Loucy (cell line): ENCODE measurements around the gene TRAPPC4.

Source experiments
- H2AFZ ChIP-seq: fragments of 200-600 bp; sonication (generic); 2 replicates; pipeline ENCODE4 v1.6.0; 2016; ENCODE audit warnings: antibody characterized with exemption, mild to moderate bottlenecking, low read length, moderate library complexity
- H3F3A ChIP-seq: fragments of 200-600 bp; 2 replicates; pipeline ENCODE4 v1.6.0; 2016; ENCODE audit warnings: antibody characterized with exemption, low read depth, mild to moderate bottlenecking
- H3K27me3 ChIP-seq: fragments of 200-600 bp; sonication (generic); 2 replicates; pipeline ENCODE4 v1.6.1; 2014; ENCODE audit warnings: low read length, mild to moderate bottlenecking; ENCODE audit not compliant: insufficient read depth, poor library complexity, severe bottlenecking
- H3K36me3 ChIP-seq: fragments of 200-600 bp; sonication (generic); 2 replicates; pipeline ENCODE4 v1.6.1; 2016; ENCODE audit warnings: low read length; ENCODE audit not compliant: insufficient read depth
- H3K4me1 ChIP-seq: fragments of 200-600 bp; sonication (generic); 2 replicates; pipeline ENCODE4 v1.5.1; 2014; ENCODE audit warnings: low read length, mild to moderate bottlenecking; ENCODE audit not compliant: insufficient read depth, poor library complexity, severe bottlenecking
- H3K4me2 ChIP-seq: fragments of 200-600 bp; sonication (generic); 2 replicates; pipeline ENCODE4 v1.6.0; 2014; ENCODE audit warnings: antibody characterized with exemption, low read length, low read depth, mild to moderate bottlenecking; ENCODE audit not compliant: poor library complexity, severe bottlenecking
- H3K4me3 ChIP-seq: fragments of 200-600 bp; sonication (generic); 2 replicates; pipeline ENCODE4 v1.5.1; 2014; ENCODE audit warnings: low read length, mild to moderate bottlenecking, mixed read lengths; ENCODE audit not compliant: poor library complexity, severe bottlenecking
- H3K79me2 ChIP-seq: fragments of 200-600 bp; sonication (generic); 2 replicates; pipeline ENCODE4 v1.6.1; 2014; ENCODE audit warnings: low read length; ENCODE audit not compliant: insufficient read depth
- H3K9ac ChIP-seq: fragments of 200-600 bp; sonication (generic); 2 replicates; pipeline ENCODE4 v1.6.0; 2014; ENCODE audit warnings: mild to moderate bottlenecking, low read depth, low read length, moderate library complexity; ENCODE audit not compliant: poor library complexity, severe bottlenecking
- H3K9me2 ChIP-seq: fragments of 200-600 bp; sonication (generic); replicated peaks from 2 replicates; pipeline ENCODE4 v1.6.1; 2016; ENCODE audit warnings: low read depth, low read length, mixed read lengths
- H3K9me3 ChIP-seq: fragments of 200-600 bp; sonication (generic); 2 replicates; pipeline ENCODE4 v1.6.1; 2014; ENCODE audit warnings: mild to moderate bottlenecking, antibody characterized with exemption, low read length, low read depth; ENCODE audit not compliant: insufficient read depth
- H4K20me1 ChIP-seq: fragments of 200-600 bp; sonication (generic); 2 replicates; pipeline ENCODE4 v1.6.0; 2014; ENCODE audit warnings: antibody characterized with exemption, low read length, mild to moderate bottlenecking; ENCODE audit not compliant: insufficient read depth, poor library complexity, severe bottlenecking
- EZH2phosphoT487 ChIP-seq: fragments of 200-600 bp; IDR thresholded peaks from 2 replicates; pipeline ENCODE4 v1.6.1; 2018; ENCODE audit warnings: antibody characterized with exemption, mild to moderate bottlenecking, moderate library complexity, borderline replicate concordance
- TF ChIP-seq, protein P1 (sequence below): fragments of 200-600 bp; sonication (generic); conservative IDR thresholded peaks from 2 replicates; pipeline ENCODE4 v1.5.1; 2014; ENCODE audit warnings: mild to moderate bottlenecking, antibody characterized with exemption, low read length

Gene TRAPPC4

DNA sequence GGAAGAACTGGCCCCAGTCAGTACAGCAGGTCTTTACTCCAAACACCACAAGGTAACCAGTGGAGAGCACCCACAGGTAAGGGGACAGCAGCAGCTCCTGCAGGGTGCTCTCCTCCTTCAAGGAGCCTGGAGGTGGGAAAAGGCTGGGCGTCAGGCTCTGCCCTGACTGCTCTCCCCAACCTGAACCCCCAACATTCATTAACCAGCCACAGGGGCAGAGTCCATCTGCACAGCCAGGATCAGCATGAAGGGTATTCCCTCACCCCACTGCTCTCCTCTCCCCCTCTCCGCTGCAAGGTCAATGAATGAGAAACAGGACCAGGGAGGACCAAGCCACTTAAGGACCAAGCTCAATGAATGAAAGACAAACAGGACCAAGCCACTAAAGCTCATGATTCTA is 8.4 kb downstream of the TRAPPC4 start:
- H3K9me3 ChIP-seq: no peaks in the 10 kb centered on the region
- H3K9ac ChIP-seq: peak overlapping the region; percentile 89
- H3K4me3 ChIP-seq: no peak overlapping the region
- no peak overlapping the region for H3K4me2 ChIP-seq
- no peak for TF ChIP-seq EZH2phosphoT487
- TF ChIP-seq, protein P1, sequence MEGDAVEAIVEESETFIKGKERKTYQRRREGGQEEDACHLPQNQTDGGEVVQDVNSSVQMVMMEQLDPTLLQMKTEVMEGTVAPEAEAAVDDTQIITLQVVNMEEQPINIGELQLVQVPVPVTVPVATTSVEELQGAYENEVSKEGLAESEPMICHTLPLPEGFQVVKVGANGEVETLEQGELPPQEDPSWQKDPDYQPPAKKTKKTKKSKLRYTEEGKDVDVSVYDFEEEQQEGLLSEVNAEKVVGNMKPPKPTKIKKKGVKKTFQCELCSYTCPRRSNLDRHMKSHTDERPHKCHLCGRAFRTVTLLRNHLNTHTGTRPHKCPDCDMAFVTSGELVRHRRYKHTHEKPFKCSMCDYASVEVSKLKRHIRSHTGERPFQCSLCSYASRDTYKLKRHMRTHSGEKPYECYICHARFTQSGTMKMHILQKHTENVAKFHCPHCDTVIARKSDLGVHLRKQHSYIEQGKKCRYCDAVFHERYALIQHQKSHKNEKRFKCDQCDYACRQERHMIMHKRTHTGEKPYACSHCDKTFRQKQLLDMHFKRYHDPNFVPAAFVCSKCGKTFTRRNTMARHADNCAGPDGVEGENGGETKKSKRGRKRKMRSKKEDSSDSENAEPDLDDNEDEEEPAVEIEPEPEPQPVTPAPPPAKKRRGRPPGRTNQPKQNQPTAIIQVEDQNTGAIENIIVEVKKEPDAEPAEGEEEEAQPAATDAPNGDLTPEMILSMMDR: no peak
- H3K4me1 ChIP-seq: peaks cover 22% of the 10 kb centered on the region
- no peaks in the 10 kb centered on the region for H3F3A ChIP-seq
- peaks cover 44% of the 10 kb centered on the region for H3K79me2 ChIP-seq
- no peaks in the 10 kb centered on the region for H3K9me2 ChIP-seq
- no peaks in the 10 kb centered on the region for H3K27me3 ChIP-seq
- H4K20me1 ChIP-seq: no peaks in the 10 kb centered on the region
- peaks cover 10% of the 10 kb centered on the region for H3K36me3 ChIP-seq
- no peak overlapping the region for H2AFZ ChIP-seq

DNA sequence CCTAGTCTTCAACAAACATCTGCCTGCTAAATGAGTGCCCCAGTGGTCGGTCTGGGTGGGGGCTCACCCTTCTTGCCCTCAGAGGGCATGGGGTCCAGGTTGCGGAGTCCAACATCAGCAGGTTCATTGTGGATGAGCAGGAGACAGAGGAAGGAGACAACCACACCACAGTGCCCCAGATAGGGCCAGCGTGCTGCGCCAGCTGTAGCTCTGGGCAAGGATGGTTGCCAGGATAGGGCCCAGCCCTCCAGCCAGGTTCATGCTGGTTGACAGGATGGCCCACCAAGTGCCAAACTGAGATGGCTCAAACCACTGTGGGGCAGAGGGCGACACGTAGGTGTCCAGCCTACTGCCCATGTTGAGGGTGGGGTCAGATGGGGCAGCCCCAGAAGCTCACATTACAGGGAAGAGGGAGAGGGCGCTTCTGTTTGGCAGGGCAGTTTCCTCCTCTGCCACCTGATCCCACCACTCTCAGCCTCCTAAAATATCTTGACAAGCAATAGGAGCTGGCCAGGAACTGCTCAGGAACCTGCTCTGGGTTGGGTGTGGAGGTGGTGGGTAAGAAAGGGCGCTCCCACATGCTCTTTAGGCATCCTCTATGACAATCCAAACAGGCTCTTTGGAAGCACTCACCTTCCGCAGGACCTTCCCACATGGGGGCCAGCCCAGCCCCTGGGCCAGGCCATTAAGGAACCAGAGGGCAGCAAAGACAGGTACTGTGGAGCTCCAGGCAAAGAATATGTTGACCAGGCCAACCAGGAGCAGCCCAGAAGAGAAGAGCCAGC is 9.2 kb downstream of the TRAPPC4 start:
- H3K27me3 ChIP-seq: no peaks in the 10 kb centered on the region
- no peak for TF ChIP-seq EZH2phosphoT487
- TF ChIP-seq, protein P1: no peak
- H3K9me2 ChIP-seq: no peaks in the 10 kb centered on the region
- H3K36me3 ChIP-seq: peaks cover 10% of the 10 kb centered on the region
- H3K4me3 ChIP-seq: no peak overlapping the region
- H4K20me1 ChIP-seq: no peaks in the 10 kb centered on the region
- H3K4me1 ChIP-seq: peaks cover 22% of the 10 kb centered on the region
- H3K79me2 ChIP-seq: peaks cover 39% of the 10 kb centered on the region
- H3K9ac ChIP-seq: peak overlapping the region; percentile 89
- H2AFZ ChIP-seq: no peak overlapping the region
- peak overlapping the region; percentile 85 for H3K4me2 ChIP-seq
- H3K9me3 ChIP-seq: no peaks in the 10 kb centered on the region
- no peaks in the 10 kb centered on the region for H3F3A ChIP-seq

DNA sequence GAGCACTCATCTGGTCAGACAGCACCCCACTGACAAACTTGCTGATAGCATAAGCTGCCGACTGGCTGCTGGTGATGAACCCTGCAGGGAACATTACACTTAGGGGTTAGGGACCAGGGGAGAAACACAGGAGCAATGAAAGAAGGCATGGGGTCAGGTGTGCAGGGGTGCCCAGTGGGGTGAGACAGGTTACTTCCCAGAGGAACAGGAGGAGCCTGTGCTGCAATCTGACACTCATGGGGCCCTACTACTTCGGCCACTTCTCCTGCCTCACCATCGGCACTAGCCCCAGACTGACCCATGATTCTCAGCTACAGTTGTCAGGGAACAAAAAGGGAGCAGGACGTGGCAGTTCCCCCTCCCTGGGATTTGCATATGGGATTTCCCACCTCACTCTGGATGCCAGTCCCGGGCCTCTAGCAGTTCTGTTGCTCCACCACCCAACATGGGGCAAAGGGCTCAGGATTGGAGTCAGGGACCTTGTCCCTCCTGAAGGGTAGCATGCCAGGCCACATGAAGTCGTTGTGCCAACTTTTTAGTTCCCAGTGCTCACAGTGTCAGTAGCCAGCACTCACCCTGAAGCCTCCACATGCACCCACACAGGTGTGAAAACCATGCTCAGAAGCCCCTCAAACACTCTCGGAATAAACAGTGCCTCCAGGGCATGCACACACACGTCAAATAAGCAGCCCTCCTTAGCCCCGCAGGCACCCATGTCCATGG is 9.9 kb downstream of the TRAPPC4 start:
- Histone ChIP-seq H3K4me2 (peak overlapping the region; percentile 85), H3K36me3 (peaks cover 6% of the 10 kb centered on the region), H3F3A (no peaks in the 10 kb centered on the region), H3K9me2 (no peaks in the 10 kb centered on the region), H3K9me3 (no peaks in the 10 kb centered on the region), H3K79me2 (peaks cover 32% of the 10 kb centered on the region), H3K4me3 (peak overlapping the region; percentile 93), H4K20me1 (no peaks in the 10 kb centered on the region), H3K4me1 (peaks cover 22% of the 10 kb centered on the region), H2AFZ (no peak overlapping the region), H3K27me3 (no peaks in the 10 kb centered on the region), H3K9ac (peak overlapping the region; percentile 89)
- TF ChIP-seq EZH2phosphoT487: no peak
- TF ChIP-seq, protein P1: no peak
